Parathyroid adenoma (tissue), 2 donors: ENCODE results near the gene CEP72.

Experiments
- H2AFZ ChIP-seq: fragments of 300-600 bp; sonication (generic); one replicate; pipeline ENCODE4 v1.7.0; 2017; ENCODE audit warnings: antibody characterized with exemption, mild to moderate bottlenecking
- H3K27ac ChIP-seq: fragments of 300-600 bp; sonication (generic); one replicate; pipeline ENCODE4 v1.7.0; 2017
- H3K27me3 ChIP-seq: fragments of 300-600 bp; sonication (generic); one replicate; pipeline ENCODE4 v1.7.0; 2017; ENCODE audit warnings: low read length; ENCODE audit not compliant: control insufficient read depth, insufficient read depth
- H3K36me3 ChIP-seq: fragments of 300-600 bp; sonication (generic); one replicate; pipeline ENCODE4 v1.7.0; 2017; ENCODE audit warnings: low read length; ENCODE audit not compliant: control insufficient read depth, insufficient read depth
- H3K4me1 ChIP-seq: fragments of 300-600 bp; sonication (generic); one replicate; pipeline ENCODE4 v1.7.0; 2017; ENCODE audit warnings: control low read depth
- H3K4me2 ChIP-seq: fragments of 300-600 bp; sonication (generic); one replicate; pipeline ENCODE4 v1.7.0; 2017; ENCODE audit warnings: low read length
- H3K4me3 ChIP-seq: fragments of 300-600 bp; sonication (generic); one replicate; pipeline ENCODE4 v1.7.0; 2017; ENCODE audit warnings: low read depth, low read length
- H3K79me2 ChIP-seq: fragments of 300-600 bp; sonication (generic); one replicate; pipeline ENCODE4 v1.7.0; 2017; ENCODE audit warnings: control low read depth
- H3K9ac ChIP-seq: fragments of 300-600 bp; sonication (generic); one replicate; pipeline ENCODE4 v1.7.0; 2017; ENCODE audit warnings: mild to moderate bottlenecking
- H3K9me3 ChIP-seq: fragments of 300-600 bp; sonication (generic); one replicate; pipeline ENCODE4 v1.7.0; 2017; ENCODE audit warnings: low read length; ENCODE audit not compliant: control insufficient read depth
- TF ChIP-seq, protein P1 (sequence below): fragments of 300-600 bp; sonication (generic); IDR thresholded peaks from one replicate; pipeline ENCODE4 v1.7.0; 2017; ENCODE audit warnings: antibody characterized with exemption, mild to moderate bottlenecking
- donor health status: primary hyperparathyroidism.

CEP72 gene

DNA sequence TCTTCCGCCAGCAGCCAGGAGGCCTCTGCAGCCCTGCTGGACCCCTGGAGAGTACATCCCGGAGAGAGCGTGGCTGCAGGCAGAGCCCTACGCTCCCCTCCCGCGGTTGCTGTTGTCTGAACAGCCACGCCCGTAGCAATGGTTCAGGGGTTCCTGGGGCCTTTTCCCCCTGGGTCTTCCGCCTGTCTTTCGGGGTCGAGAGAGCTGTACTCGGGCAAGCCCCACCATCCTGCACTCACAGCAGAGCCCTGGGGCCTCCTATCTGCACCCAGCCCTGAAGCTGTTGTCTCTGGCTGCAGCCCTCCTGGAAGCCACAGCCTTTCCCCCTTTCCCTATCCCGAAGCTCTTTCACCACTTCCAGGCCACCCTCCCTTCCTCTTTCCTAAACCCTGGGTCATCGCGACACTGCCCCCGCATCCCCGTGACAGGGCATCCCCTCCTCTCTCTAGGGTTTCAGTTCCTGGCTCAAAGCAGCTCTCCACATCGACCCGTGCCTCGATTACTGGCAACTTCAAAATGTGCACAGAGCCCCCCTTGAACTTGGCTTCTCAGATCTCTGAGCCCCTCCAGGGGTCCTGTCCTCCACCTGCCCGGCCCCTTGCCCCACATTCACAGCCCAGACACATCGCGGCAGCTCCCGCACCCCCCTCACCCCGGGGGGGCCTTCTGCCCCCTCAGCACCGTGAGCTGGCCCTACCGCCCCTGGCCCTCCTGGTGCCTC lies 43.9 kb upstream of the CEP72 start:
- no peak overlapping the region for H3K9ac ChIP-seq
- TF ChIP-seq, protein P1, sequence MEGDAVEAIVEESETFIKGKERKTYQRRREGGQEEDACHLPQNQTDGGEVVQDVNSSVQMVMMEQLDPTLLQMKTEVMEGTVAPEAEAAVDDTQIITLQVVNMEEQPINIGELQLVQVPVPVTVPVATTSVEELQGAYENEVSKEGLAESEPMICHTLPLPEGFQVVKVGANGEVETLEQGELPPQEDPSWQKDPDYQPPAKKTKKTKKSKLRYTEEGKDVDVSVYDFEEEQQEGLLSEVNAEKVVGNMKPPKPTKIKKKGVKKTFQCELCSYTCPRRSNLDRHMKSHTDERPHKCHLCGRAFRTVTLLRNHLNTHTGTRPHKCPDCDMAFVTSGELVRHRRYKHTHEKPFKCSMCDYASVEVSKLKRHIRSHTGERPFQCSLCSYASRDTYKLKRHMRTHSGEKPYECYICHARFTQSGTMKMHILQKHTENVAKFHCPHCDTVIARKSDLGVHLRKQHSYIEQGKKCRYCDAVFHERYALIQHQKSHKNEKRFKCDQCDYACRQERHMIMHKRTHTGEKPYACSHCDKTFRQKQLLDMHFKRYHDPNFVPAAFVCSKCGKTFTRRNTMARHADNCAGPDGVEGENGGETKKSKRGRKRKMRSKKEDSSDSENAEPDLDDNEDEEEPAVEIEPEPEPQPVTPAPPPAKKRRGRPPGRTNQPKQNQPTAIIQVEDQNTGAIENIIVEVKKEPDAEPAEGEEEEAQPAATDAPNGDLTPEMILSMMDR: no peak
- no peak overlapping the region for H3K4me3 ChIP-seq
- H3K9me3 ChIP-seq: no peaks in the 10 kb centered on the region
- H3K27ac ChIP-seq: no peak overlapping the region
- H3K36me3 ChIP-seq: no peaks in the 10 kb centered on the region
- no peaks in the 10 kb centered on the region for H3K4me1 ChIP-seq
- no peak overlapping the region for H3K4me2 ChIP-seq
- no peaks in the 10 kb centered on the region for H3K27me3 ChIP-seq
- no peaks in the 10 kb centered on the region for H3K79me2 ChIP-seq
- H2AFZ ChIP-seq: no peak overlapping the region

GRCh38 chr5:568809-569208 lies 43.3 kb upstream of the CEP72 start:
- Histone ChIP-seq H3K9me3 (no peaks in the 10 kb centered on the region), H3K4me1 (no peaks in the 10 kb centered on the region), H3K9ac (no peak overlapping the region), H2AFZ (no peak overlapping the region), H3K27ac (no peak overlapping the region), H3K27me3 (no peaks in the 10 kb centered on the region), H3K4me3 (no peak overlapping the region), H3K36me3 (no peaks in the 10 kb centered on the region), H3K79me2 (no peaks in the 10 kb centered on the region), H3K4me2 (no peak overlapping the region)
- TF ChIP-seq, protein P1: no peak

DNA sequence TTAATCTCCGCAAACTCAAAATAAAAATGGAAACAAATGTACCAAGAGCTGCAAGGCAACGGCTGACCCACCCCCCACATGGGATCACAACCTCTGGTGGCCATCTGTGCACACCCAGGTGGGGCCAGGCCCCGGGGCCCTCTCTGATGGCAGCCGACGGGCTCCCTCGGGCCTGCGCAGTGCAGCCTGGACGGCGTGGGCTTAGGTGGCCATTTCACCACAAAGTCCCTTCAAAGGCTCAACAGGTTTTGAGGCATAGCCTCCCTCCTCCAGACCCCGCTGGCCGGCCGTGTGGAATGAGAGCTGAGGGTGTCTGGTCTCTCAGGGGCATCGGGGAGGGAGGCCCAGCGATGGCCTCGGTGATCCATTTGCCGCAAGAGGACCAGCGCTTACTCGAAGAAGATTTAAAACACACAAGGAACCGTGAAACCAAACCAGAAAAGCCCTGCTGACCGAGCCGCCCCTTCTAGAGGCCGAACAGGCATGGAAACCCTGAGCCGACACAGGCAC lies 42.7 kb upstream of the CEP72 start:
- H3K4me3 ChIP-seq: no peak overlapping the region
- H3K36me3 ChIP-seq: no peaks in the 10 kb centered on the region
- H3K27me3 ChIP-seq: no peaks in the 10 kb centered on the region
- H2AFZ ChIP-seq: no peak overlapping the region
- no peak overlapping the region for H3K4me2 ChIP-seq
- H3K27ac ChIP-seq: no peak overlapping the region
- no peak overlapping the region for H3K9ac ChIP-seq
- H3K9me3 ChIP-seq: no peaks in the 10 kb centered on the region
- H3K79me2 ChIP-seq: no peaks in the 10 kb centered on the region
- TF ChIP-seq, protein P1: no peak
- H3K4me1 ChIP-seq: no peaks in the 10 kb centered on the region

DNA sequence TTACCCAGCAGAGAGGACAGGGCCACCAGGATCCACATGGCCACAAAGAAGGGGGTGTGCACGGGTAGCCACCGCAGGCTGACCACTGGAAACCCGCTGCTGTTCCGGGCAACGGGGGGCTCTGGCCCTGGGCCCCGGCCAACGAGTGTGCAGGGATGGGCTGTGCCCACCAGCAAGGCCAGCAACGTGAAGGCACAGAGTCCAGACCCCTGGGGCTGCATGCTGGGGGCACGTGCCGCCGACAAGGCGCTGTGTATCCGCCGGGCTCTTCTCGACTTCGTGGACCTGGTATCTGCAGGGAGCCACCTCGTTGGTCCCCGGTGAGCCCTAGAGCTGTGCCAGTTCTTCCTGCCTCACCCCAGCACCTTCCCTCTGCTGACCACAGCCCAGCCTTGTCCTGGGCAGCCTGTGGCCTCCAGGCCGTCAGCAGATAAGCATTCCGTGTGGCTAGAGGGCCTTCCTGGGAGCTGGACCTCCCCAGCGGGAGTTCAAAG lies 42.2 kb upstream of the CEP72 start:
- no peak overlapping the region for H3K9ac ChIP-seq
- no peaks in the 10 kb centered on the region for H3K9me3 ChIP-seq
- H3K79me2 ChIP-seq: no peaks in the 10 kb centered on the region
- no peak overlapping the region for H3K4me2 ChIP-seq
- no peaks in the 10 kb centered on the region for H3K27me3 ChIP-seq
- H3K27ac ChIP-seq: no peak overlapping the region
- no peaks in the 10 kb centered on the region for H3K4me1 ChIP-seq
- TF ChIP-seq, protein P1: no peak
- H2AFZ ChIP-seq: no peak overlapping the region
- H3K4me3 ChIP-seq: no peak overlapping the region
- H3K36me3 ChIP-seq: no peaks in the 10 kb centered on the region

GRCh38 chr5:570446-570845 lies 41.7 kb upstream of the CEP72 start:
- H3K27me3 ChIP-seq: no peaks in the 10 kb centered on the region
- TF ChIP-seq, protein P1: no peak
- no peaks in the 10 kb centered on the region for H3K4me1 ChIP-seq
- no peak overlapping the region for H2AFZ ChIP-seq
- H3K9me3 ChIP-seq: no peaks in the 10 kb centered on the region
- no peak overlapping the region for H3K4me3 ChIP-seq
- H3K27ac ChIP-seq: no peak overlapping the region
- no peak overlapping the region for H3K4me2 ChIP-seq
- no peaks in the 10 kb centered on the region for H3K79me2 ChIP-seq
- no peaks in the 10 kb centered on the region for H3K36me3 ChIP-seq
- no peak overlapping the region for H3K9ac ChIP-seq
